Liver (tissue), 9 donors: Measurements from ENCODE around the gene ADCY2. TPM values are rescaled to one million over a fixed set of nuclear protein-coding genes. Genes with fewer than 3 reads are reported as not detected.

Experiments used
- DNase-seq: peaks from one replicate; pipeline ENCODE4 v3.0.0-alpha.2; 2017; ENCODE audit warnings: low spot score
- H3K27ac ChIP-seq, 2 donors: one replicate each; pipeline ENCODE4 v1.7.0; 2013; ENCODE audit warnings: inconsistent platforms in 2 of 2, low read length in 2 of 2, control low read depth in 1 of 2, low read depth in 1 of 2, mild to moderate bottlenecking in 1 of 2
- H3K27me3 ChIP-seq, 4 donors: one replicate each; pipeline versions ENCODE4 v1.6.1 to v1.7.0; 2013; ENCODE audit warnings: low read length in 3 of 4, inconsistent platforms in 1 of 4, mild to moderate bottlenecking in 1 of 4, moderate library complexity in 1 of 4; ENCODE audit not compliant: control insufficient read depth in 4 of 4, insufficient read depth in 4 of 4
- H3K36me3 ChIP-seq, 4 donors: one replicate each; pipeline versions ENCODE4 v1.6.1 to v1.7.0; 2013; ENCODE audit warnings: low read length in 3 of 4, mild to moderate bottlenecking in 3 of 4, low read depth in 1 of 4, moderate library complexity in 1 of 4; ENCODE audit not compliant: control insufficient read depth in 4 of 4, insufficient read depth in 3 of 4
- H3K4me1 ChIP-seq, 4 donors: one replicate each; pipeline versions ENCODE4 v1.6.1 to v1.7.0; 2013; ENCODE audit warnings: low read length in 3 of 4, mild to moderate bottlenecking in 3 of 4, moderate library complexity in 1 of 4; ENCODE audit not compliant: control insufficient read depth in 4 of 4, insufficient read depth in 4 of 4
- H3K4me3 ChIP-seq, 3 donors: one replicate each; pipeline versions ENCODE4 v1.6.1 to v1.7.0; 2013; ENCODE audit warnings: low read length in 3 of 3, control low read depth in 1 of 3, low read depth in 1 of 3, mild to moderate bottlenecking in 1 of 3
- H3K9ac ChIP-seq, 2 donors: one replicate each; pipeline ENCODE4 v1.7.0; 2013; ENCODE audit warnings: low read length in 2 of 2, mild to moderate bottlenecking in 2 of 2, moderate library complexity in 2 of 2, control low read depth in 1 of 2, low read depth in 1 of 2
- H3K9me3 ChIP-seq, 4 donors: one replicate each; pipeline versions ENCODE4 v1.6.1 to v1.7.0; 2013; ENCODE audit warnings: low read length in 3 of 4; ENCODE audit not compliant: control insufficient read depth in 4 of 4
- ATF3 ChIP-seq: IDR thresholded peaks from 2 replicates; pipeline ENCODE4 v1.6.1; 2016; ENCODE audit warnings: antibody characterized with exemption
- CTCF ChIP-seq: fragments of 150-350 bp; IDR thresholded peaks from 2 replicates; pipeline ENCODE4 v1.5.1; 2017; ENCODE audit warnings: improper control_type of control experiment, low read depth, low read length; ENCODE audit not compliant: missing input control
- FOXA1 ChIP-seq: IDR thresholded peaks from 2 replicates; pipeline ENCODE4 v1.6.1; 2016; ENCODE audit warnings: antibody characterized with exemption
- FOXA2 ChIP-seq: IDR thresholded peaks from 2 replicates; pipeline ENCODE4 v1.6.1; 2016; ENCODE audit warnings: antibody characterized with exemption
- GABPA ChIP-seq, 2 donors: IDR thresholded peaks in 1 of 2; conservative IDR thresholded peaks in 1 of 2; 2 replicates each; pipeline ENCODE4 v1.6.1; 2016; ENCODE audit warnings: antibody characterized with exemption in 2 of 2, mild to moderate bottlenecking in 1 of 2, moderate library complexity in 1 of 2
- HNF4A ChIP-seq, 2 donors: conservative IDR thresholded peaks; 2 replicates each; pipeline ENCODE4 v1.6.1; 2016; ENCODE audit warnings: antibody characterized with exemption in 2 of 2, mild to moderate bottlenecking in 2 of 2
- JUND ChIP-seq, 2 donors: IDR thresholded peaks; 2 replicates each; pipeline ENCODE4 v1.6.1; 2016; ENCODE audit warnings: antibody characterized with exemption in 2 of 2
- MAX ChIP-seq: IDR thresholded peaks from 2 replicates; pipeline ENCODE4 v1.6.1; 2016; ENCODE audit warnings: antibody characterized with exemption
- NR2F2 ChIP-seq: IDR thresholded peaks from 2 replicates; pipeline ENCODE4 v1.6.1; 2016; ENCODE audit warnings: antibody characterized with exemption
- RAD21 ChIP-seq, 2 donors: IDR thresholded peaks; 2 replicates each; pipeline ENCODE4 v1.6.1; 2016; ENCODE audit warnings: antibody characterized with exemption in 2 of 2, mild to moderate bottlenecking in 2 of 2
- REST ChIP-seq: IDR thresholded peaks from 2 replicates; pipeline ENCODE4 v1.6.1; 2016; ENCODE audit warnings: antibody characterized with exemption, mild to moderate bottlenecking
- RXRA ChIP-seq, 2 donors: IDR thresholded peaks; 2 replicates each; pipeline ENCODE4 v1.6.1; 2017 to 2018; ENCODE audit warnings: antibody characterized with exemption in 2 of 2, mild to moderate bottlenecking in 1 of 2
- TAF1 ChIP-seq: conservative IDR thresholded peaks from 2 replicates; pipeline ENCODE4 v1.6.1; 2016; ENCODE audit warnings: antibody characterized with exemption, mild to moderate bottlenecking
- YY1 ChIP-seq: IDR thresholded peaks from 2 replicates; pipeline ENCODE4 v1.6.1; 2016; ENCODE audit warnings: antibody characterized with exemption, mild to moderate bottlenecking
- WGBS: extraction: QIAGEN DNeasy Blood & Tissue Kit; methylation state at CpG from one replicate; pipeline ENCODE4 v1.1.7; 2013; 5-methylcytosine and 5-hydroxymethylcytosine counted together
- polyA plus RNA-seq, 2 donors: library from polyadenylated mRNA; stranded (reverse) in 1 of 2; unstranded in 1 of 2; fragments of 200-250 nt in 1 of 2; fragments of >200 nt in 1 of 2; fragmentation: Nextera tagmentation in 1 of 2; extraction: Ambion mirVana in 1 of 2; gene quantifications; one replicate each; pipeline versions ENCODE4 v1.2.1 to v1.2.3, GENCODE V29; 2013 to 2015
- total RNA-seq, 2 donors: library from RNA; depleted of rRNA; stranded (reverse); fragments of >200 nt; gene quantifications; one replicate each; pipeline ENCODE4 v1.2.3, GENCODE V29; 2014
- donor health status: healthy.
- donor health status: healthy.
- donor health status: healthy.
- donor health status: healthy.
- donor health status: healthy.

ADCY2 gene
- total and polyA plus RNA-seq, 4 donors, result not detected

GRCh38 chr5:7516253-7516652 lies 120.3 kb downstream of the ADCY2 start:
- 66% methylated on average over 2 of the region's 2 CpGs for WGBS
- Histone ChIP-seq H3K27me3 (no peaks in the 10 kb centered on the region), H3K9ac (no peak overlapping the region), H3K4me1 (no peaks in the 10 kb centered on the region), H3K9me3 (no peaks in the 10 kb centered on the region), H3K27ac (no peak overlapping the region), H3K36me3 (no peaks in the 10 kb centered on the region), H3K4me3 (no peak overlapping the region)
- no peak for DNase-seq
- no peak for TF ChIP-seq RXRA (IDR thresholded peaks at IDR 0.05)
- TF ChIP-seq JUND (IDR thresholded peaks at IDR 0.05), result no peak
- TF ChIP-seq NR2F2, result no peak

GRCh38 chr5:7517006-7517405 lies 121.1 kb downstream of the ADCY2 start:
- Histone ChIP-seq H3K9me3 (no peaks in the 10 kb centered on the region), H3K36me3 (no peaks in the 10 kb centered on the region), H3K4me1 (no peaks in the 10 kb centered on the region), H3K9ac (no peak overlapping the region), H3K27me3 (no peaks in the 10 kb centered on the region), H3K4me3 (no peak overlapping the region), H3K27ac (no peak overlapping the region)
- TF ChIP-seq ATF3 (no peak), REST (no peak), YY1 (no peak), FOXA2 (no peak), MAX (no peak), TAF1 (no peak), RAD21 (IDR thresholded peaks at IDR 0.05) (no peak), HNF4A (conservative IDR thresholded peaks at IDR 0.05) (no peak), FOXA1 (no peak)
- no peak for DNase-seq
- WGBS, result 66% methylated on average over 3 of the region's 3 CpGs

- no peak for DNase-seq
- H3K36me3 ChIP-seq, result no peaks in the 10 kb centered on the region
- no peaks in the 10 kb centered on the region for H3K9me3 ChIP-seq
- H3K4me1 ChIP-seq, result no peaks in the 10 kb centered on the region
- WGBS, result 51% methylated on average over 11 of the region's 11 CpGs
- TF ChIP-seq FOXA2, result no peak
- no peak for TF ChIP-seq GABPA (IDR thresholded peaks at IDR 0.05 in 1 of 2, conservative IDR thresholded peaks at IDR 0.05 in 1 of 2)
- no peak for TF ChIP-seq FOXA1
- no peak for TF ChIP-seq CTCF
- TF ChIP-seq HNF4A (conservative IDR thresholded peaks at IDR 0.05), result no peak
- no peak for TF ChIP-seq MAX
- TF ChIP-seq YY1, result no peak
- TF ChIP-seq TAF1, result no peak
- TF ChIP-seq REST, result no peak
- H3K27me3 ChIP-seq, result no peaks in the 10 kb centered on the region
- no peak overlapping the region for H3K4me3 ChIP-seq
- no peak overlapping the region for H3K27ac ChIP-seq
- H3K9ac ChIP-seq, result no peak overlapping the region
Observed at GRCh38 chr5:7518947-7519560, 123.1 kb downstream of the ADCY2 start.
